IPS-20b (cell line): ENCODE results near the gene TSPAN15.

Experiments
- H3K27ac ChIP-seq: one replicate; pipeline ENCODE4 v1.5.1; 2013; ENCODE audit warnings: low read length
- H3K27me3 ChIP-seq: 2 replicates; pipeline ENCODE4 v1.6.1; 2013; ENCODE audit warnings: mild to moderate bottlenecking, low read length, inconsistent platforms; ENCODE audit not compliant: insufficient read depth
- H3K36me3 ChIP-seq: 2 replicates; pipeline ENCODE4 v1.6.1; 2013; ENCODE audit warnings: low read depth, mild to moderate bottlenecking, inconsistent platforms, low read length, moderate library complexity; ENCODE audit not compliant: insufficient read depth
- H3K4me1 ChIP-seq: 2 replicates; pipeline ENCODE4 v1.6.1; 2013; ENCODE audit warnings: mild to moderate bottlenecking, control low read depth, inconsistent platforms, low read length, moderate library complexity; ENCODE audit not compliant: insufficient read depth
- H3K4me3 ChIP-seq: 2 replicates; pipeline ENCODE4 v1.5.1; 2013; ENCODE audit warnings: mild to moderate bottlenecking, low read length, inconsistent platforms
- H3K9ac ChIP-seq: 2 replicates; pipeline ENCODE4 v1.6.1; 2013; ENCODE audit warnings: low read depth, mild to moderate bottlenecking, inconsistent platforms, low read length, moderate library complexity
- H3K9me3 ChIP-seq: 2 replicates; pipeline ENCODE4 v1.6.1; 2013; ENCODE audit warnings: mild to moderate bottlenecking, low read depth, low read length, inconsistent platforms; ENCODE audit not compliant: insufficient read depth

The TSPAN15 gene

GRCh38 chr10:69552268-69552667 is 101.0 kb downstream of the TSPAN15 start:
- no peak overlapping the region for H3K9ac ChIP-seq
- H3K9me3 ChIP-seq = peaks cover 29% of the 10 kb centered on the region
- H3K4me1 ChIP-seq = no peaks in the 10 kb centered on the region
- H3K4me3 ChIP-seq = no peak overlapping the region
- no peaks in the 10 kb centered on the region for H3K36me3 ChIP-seq
- H3K27me3 ChIP-seq = peaks cover 7% of the 10 kb centered on the region; the same call in 1 of the 2 replicates
- no peak overlapping the region for H3K27ac ChIP-seq

GRCh38 chr10:69553328-69553727 is 102.1 kb downstream of the TSPAN15 start:
- H3K27ac ChIP-seq = no peak overlapping the region
- H3K9ac ChIP-seq = no peak overlapping the region
- H3K4me1 ChIP-seq = no peaks in the 10 kb centered on the region
- H3K36me3 ChIP-seq = no peaks in the 10 kb centered on the region
- peaks cover 7% of the 10 kb centered on the region; the same call in 1 of the 2 replicates for H3K27me3 ChIP-seq
- H3K4me3 ChIP-seq = no peak overlapping the region
- H3K9me3 ChIP-seq = peaks cover 27% of the 10 kb centered on the region

- Histone ChIP-seq H3K4me3 (no peak overlapping the region), H3K36me3 (no peaks in the 10 kb centered on the region), H3K27me3 (peaks cover 7% of the 10 kb centered on the region; the same call in 1 of the 2 replicates), H3K9me3 (peaks cover 16% of the 10 kb centered on the region; the same call in 1 of the 2 replicates), H3K4me1 (no peaks in the 10 kb centered on the region), H3K27ac (no peak overlapping the region), H3K9ac (no peak overlapping the region)
These were observed 103.3 kb downstream of the TSPAN15 start for GRCh38 chr10:69554611-69555010.
